GM12891 (cell line): ENCODE measurements around the gene TRIM31.

ENCODE experiments used
- DNase-seq: peaks from one replicate; pipeline ENCODE4 v3.0.0; 2011; ENCODE audit warnings: low spot score; ENCODE audit not compliant: insufficient read length
- FAIRE-seq: peaks from 2 replicates; lab custom pipeline; 2011; peaks lifted over from hg19 to GRCh38; lab: Jason Lieb, UNC
- PAX5 ChIP-seq: IDR thresholded peaks from 2 replicates; pipeline ENCODE4 v1.6.1; 2011; ENCODE audit warnings: low read length, moderate library complexity, mild to moderate bottlenecking; ENCODE audit not compliant: insufficient read depth, severe bottlenecking
- POLR2A ChIP-seq: IDR thresholded peaks from 2 replicates; pipeline ENCODE4 v1.6.1; 2011; ENCODE audit warnings: low read depth, low read length, control low read depth
- POLR2AphosphoS5 ChIP-seq: IDR thresholded peaks from 2 replicates; pipeline ENCODE4 v1.6.1; 2011; ENCODE audit warnings: low read depth, low read length, control low read depth
- POU2F2 ChIP-seq: IDR thresholded peaks from 2 replicates; pipeline ENCODE4 v1.6.1; 2011; ENCODE audit warnings: low read depth, mild to moderate bottlenecking, control low read depth, low read length, moderate library complexity
- SPI1 ChIP-seq: IDR thresholded peaks from 2 replicates; pipeline ENCODE4 v1.6.1; 2011; ENCODE audit warnings: low read depth, low read length, control low read depth
- TAF1 ChIP-seq: IDR thresholded peaks from 2 replicates; pipeline ENCODE4 v1.6.1; 2011; ENCODE audit warnings: low read depth, low read length, control low read depth

Gene TRIM31

GRCh38 chr6:30066577-30067459 is 46.1 kb downstream of the TRIM31 start, which contains the start of gene PPP1R11:
TSS of gene PPP1R11 (plus strand) at chr6:30067198. CDS start at chr6:30067411, 213 bp downstream.
- peak; percentile 83 for DNase-seq
- FAIRE-seq: peak; percentile 100
- TF ChIP-seq SPI1: peak; percentile 88
- peak; percentile 56 for TF ChIP-seq POU2F2
- TF ChIP-seq TAF1: peak; percentile 78
- peak; percentile 82 for TF ChIP-seq POLR2AphosphoS5
- TF ChIP-seq PAX5: no peak
- peak; percentile 90 for TF ChIP-seq POLR2A

DNA sequence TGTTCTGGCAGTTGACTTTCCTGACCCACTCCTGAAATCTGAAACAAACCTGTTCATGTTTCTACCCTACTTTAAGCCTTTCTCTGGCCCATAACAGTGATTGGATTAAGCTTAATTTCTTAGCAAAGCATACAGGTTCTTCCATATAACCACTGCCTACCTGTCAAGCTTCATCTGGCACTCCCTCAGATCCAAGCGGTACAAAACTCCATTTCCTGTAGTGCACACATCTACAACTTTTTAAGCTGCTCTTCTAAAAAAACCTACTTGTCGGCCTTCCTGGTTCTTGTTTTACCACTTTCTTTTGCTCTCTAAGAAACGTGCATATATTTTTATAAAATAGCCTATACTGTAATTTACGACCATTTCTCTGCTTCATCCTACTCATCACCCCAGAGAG is 46.8 kb downstream of the TRIM31 start:
- no peak for FAIRE-seq
- DNase-seq: no peak
- no peak for TF ChIP-seq POU2F2

- FAIRE-seq: no peak
- no peak for TF ChIP-seq TAF1
- TF ChIP-seq POLR2AphosphoS5: no peak
- TF ChIP-seq SPI1: no peak
- TF ChIP-seq POU2F2: no peak
- no peak for TF ChIP-seq PAX5
- no peak for TF ChIP-seq POLR2A
- DNase-seq: no peak
These were observed 49.6 kb downstream of the TRIM31 start for GRCh38 chr6:30063315-30063714.

GRCh38 chr6:30062471-30063178 is 50.3 kb downstream of the TRIM31 start:
- TF ChIP-seq TAF1 (no peak), PAX5 (no peak), POU2F2 (no peak), POLR2AphosphoS5 (no peak), SPI1 (no peak), POLR2A (no peak)
- DNase-seq (no peak), FAIRE-seq (no peak)

DNA sequence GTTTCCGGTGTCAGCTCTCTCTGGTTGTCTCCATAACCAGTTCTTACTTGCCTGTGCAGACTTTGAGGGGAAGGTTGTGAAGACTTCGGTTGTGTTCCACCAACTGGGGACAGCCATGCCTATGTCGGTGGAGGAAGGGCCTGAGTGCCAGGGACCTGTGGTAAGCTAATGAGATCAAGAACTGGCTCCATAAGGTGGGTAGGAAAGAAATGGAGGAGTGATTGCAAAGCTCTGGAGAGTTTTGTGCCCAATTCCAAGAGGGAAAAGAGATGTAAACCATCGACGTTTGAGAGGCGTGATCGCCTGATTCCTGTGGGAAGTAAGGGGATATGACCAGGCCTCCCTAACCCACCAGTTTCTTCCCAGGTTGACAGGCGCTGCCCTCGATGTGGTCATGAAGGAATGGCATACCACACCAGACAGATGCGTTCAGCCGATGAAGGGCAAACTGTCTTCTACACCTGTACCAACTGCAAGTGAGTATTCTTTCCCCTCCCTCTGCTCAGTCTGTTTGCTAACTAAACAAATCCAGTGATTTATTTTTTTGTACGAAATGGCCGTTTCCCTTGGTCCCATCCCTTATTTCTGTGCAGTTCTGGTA is 50.9 kb downstream of the TRIM31 start:
- DNase-seq: no peak

DNA sequence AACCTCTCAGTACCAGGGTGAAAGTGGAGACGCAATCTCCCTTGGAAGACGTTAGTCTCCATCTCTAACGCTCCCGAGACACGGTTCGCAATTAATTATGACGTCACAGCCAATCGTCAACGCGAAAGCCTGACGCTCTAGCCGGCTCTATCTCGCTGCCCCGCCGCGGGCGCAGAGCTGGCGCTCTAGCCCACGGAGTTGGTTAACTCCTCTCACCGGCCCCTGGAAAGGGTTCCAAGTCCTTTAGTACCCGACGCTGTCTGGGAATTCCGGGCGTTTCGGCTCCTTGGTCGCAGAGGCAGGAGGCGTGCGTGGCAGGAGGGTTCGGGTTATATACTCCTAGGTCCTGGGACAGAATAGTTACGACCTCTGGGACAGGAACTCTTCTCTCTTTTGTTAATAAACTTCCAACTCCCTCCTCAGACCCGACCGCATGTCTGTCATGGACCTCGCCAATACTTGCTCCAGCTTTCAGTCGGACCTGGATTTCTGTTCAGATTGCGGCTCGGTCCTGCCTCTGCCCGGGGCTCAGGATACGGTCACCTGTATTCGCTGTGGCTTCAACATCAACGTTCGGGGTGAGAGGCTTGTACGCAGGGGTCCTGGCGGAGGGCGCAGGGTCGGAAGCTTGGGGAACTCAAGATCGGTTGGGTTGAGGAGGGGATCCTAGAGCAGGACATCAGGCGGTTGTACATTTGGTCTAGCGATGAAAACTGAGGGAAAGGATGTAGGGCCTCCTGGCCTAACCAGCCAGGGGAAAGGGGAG is 51.6 kb downstream of the TRIM31 start, which contains the start of gene POLR1H:
Gene POLR1H (plus strand): TSS at position 174 of the 766 bp plus-strand sequence. CDS start 260 bp downstream, at position 434.
- TF ChIP-seq POLR2AphosphoS5 (peak; percentile 91), TAF1 (peak; percentile 93), SPI1 (no peak), POLR2A (peak; percentile 96), PAX5 (no peak), POU2F2 (peak; percentile 82)
- FAIRE-seq (peak; percentile 94), DNase-seq (peak; percentile 68)

More for the DNA sequence above, 50.9 kb downstream of the TRIM31 start:
- no peak for FAIRE-seq
- TF ChIP-seq TAF1 (no peak; the same call in 1 of the 2 replicates), POU2F2 (no peak; the same call in 1 of the 2 replicates), POLR2A (no peak), PAX5 (no peak), SPI1 (no peak), POLR2AphosphoS5 (no peak)

DNA sequence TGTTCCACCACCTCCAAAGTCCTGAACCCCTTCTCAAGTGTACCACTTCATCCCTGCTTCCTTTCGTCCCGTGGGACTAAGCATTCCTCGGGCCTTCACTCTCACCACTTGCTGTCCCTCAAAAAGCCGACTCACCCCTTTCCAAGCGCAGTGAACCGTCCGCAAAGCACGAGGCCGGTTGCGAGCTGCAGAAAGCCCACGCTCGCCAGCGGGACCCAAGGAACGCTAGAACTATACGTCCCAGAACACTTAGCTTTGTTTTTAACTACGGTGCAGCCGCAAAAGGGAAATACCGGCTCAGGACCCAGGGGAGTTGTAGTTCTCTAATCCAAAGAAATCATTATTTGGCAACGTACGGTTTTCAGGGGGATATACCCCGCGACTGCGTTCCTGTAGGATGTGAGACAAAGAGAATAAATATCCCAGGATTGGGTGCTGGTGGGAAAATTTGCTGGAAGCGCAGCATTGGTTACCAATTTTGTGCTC is 52.2 kb downstream of the TRIM31 start:
- FAIRE-seq (peak; percentile 13), DNase-seq (no peak)
- no peak for TF ChIP-seq PAX5
- no peak for TF ChIP-seq POLR2AphosphoS5
- no peak for TF ChIP-seq TAF1
- no peak for TF ChIP-seq POU2F2
- TF ChIP-seq POLR2A: no peak
- TF ChIP-seq SPI1: no peak

- FAIRE-seq: no peak
- DNase-seq: no peak
- TF ChIP-seq POLR2AphosphoS5 (no peak), TAF1 (no peak), POU2F2 (no peak), SPI1 (no peak), PAX5 (no peak), POLR2A (no peak)
These were observed 57.4 kb downstream of the TRIM31 start for GRCh38 chr6:30055513-30055912.
